ENCODE measurements around the gene SERPIND1.

Gene SERPIND1

DNA sequence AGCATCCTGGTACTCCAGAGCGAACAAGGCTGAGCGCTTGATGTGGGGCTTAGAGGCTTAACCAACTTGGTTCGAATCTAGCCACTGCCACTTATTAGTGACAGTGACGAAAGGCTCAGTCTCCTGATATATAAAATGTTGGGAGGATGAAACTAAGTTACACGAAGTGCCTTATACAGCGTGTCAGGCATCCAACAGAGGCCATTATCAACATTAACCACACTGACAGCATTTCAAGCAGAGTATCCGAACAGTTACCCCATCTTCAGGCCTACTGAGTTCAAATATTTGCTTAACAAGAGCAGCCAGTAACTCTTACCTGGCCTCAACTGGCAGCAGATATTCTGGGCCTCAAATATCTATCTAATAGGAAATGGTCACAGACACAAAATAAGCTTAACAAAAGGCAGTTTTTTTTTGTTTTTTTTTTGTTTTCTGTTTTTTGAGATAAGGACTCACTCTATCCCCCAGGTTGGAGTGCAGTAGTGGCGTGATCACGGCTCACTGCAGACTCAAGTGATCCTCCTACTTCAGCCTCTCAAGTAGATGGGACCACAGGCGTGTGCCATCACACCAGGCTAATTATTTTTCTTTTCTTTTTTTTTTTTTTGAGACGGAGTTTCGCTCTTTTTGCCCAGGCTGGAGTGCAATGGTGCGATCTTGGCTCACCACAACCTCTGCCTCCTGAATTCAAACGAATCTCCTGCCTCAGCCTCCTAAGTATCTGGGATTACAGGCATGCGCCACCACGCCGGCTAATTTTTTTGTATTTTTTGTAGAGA lies 2.9 kb downstream of the SERPIND1 start:
- DNase-seq: no peak

GRCh38 chr22:20777420-20778177 lies 3.7 kb downstream of the SERPIND1 start:
- no peak for DNase-seq

- no peak for DNase-seq
These were observed 5.3 kb downstream of the SERPIND1 start for GRCh38 chr22:20779014-20779817.

- DNase-seq: no peak
These were observed 5.9 kb downstream of the SERPIND1 start for GRCh38 chr22:20779818-20780158.

- no peak for DNase-seq
These were observed 7.5 kb downstream of the SERPIND1 start for GRCh38 chr22:20781272-20781990.

- no peak for DNase-seq
These were observed 8.2 kb downstream of the SERPIND1 start for GRCh38 chr22:20782083-20782482.

DNA sequence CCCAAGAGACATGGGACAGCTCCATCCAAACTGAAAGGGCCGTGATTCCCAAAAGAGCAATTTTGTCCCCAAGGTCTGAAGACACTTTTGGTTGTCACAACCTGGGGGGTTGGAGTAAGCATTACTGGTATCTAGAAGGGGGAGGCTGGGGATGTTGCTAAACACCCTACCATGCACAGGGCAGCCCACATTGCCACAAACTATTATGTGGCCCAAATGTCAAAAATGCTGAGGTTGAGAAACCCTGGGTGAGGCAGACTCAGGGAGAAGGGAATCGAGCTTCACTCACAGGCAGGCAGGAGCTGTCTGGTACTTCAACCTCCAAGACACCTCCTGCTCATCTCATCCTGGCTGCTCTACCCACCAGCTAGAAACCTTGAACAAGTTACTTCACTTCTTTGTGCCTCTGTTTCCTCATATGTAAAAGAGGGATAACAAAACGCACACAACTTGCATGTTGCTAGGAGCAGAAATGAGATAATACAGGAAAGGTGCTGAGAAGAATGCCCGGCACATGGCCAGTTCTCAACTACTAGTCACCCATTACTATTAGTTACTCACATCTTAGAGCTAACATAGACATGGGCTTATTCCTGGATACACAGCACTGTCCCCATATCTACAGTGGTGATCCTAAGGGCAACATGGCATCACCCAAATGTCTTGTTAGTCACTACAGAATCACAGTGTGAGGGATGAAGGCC lies 8.8 kb downstream of the SERPIND1 start:
- no peak for DNase-seq

DNA sequence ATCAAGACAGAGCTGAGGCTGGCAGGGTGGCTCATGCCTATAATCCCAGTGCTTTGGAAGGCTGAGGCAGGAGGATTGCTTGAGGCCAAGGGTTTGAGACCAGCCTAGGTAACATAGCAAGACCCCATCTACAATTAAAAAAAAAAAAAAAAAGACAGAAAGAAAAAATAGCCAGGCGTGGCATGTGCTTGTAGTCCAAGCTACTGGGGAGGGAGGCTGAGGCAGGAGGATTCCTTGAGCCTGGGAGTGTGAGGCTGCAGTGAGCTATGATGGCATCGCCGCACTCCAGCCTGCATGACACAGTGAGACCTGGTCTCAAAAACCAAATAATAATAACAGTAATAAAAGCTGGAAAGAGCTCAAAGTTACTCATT lies 9.4 kb downstream of the SERPIND1 start:
- no peak for DNase-seq

- DNase-seq: peak; percentile 55
These were observed 10.2 kb downstream of the SERPIND1 start for GRCh38 chr22:20783844-20784723.

DNA sequence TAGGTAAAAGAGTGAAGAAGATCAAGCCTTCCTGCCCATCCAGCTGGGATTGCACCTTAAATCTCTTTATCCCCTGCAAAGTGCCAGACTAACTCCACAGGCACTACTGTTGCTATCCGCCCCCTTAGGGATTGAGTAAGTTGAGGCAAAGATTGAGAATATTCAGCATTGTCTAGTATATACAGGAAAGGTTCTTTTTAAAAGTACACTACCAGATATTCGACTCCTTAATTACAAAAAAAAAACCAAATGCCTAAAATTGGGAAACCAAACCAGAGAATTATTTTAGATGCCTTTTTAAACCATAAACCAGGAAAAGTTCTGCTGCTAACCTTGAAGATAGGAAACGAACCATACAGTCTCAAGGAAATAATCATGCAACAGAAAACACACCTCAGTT lies 11.5 kb downstream of the SERPIND1 start:
- no peak for DNase-seq

DNA sequence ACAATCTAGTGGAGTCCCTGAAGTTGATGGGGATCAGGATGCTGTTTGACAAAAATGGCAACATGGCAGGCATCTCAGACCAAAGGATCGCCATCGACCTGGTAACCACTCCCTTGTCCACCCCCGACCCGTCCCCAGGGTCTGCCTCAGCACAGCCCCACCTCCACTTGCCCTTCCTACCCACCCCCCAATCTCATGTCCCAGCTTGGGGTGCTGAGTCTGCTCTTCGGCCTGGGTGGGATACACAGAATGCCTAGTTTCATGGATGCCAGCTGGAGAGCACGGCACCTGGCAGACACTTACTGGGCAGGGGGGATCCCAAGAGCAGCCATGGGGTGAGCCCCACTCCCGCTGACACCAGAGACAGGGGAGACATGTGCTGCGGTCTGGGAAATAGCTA lies 12.1 kb downstream of the SERPIND1 start:
- no peak for DNase-seq

DNA sequence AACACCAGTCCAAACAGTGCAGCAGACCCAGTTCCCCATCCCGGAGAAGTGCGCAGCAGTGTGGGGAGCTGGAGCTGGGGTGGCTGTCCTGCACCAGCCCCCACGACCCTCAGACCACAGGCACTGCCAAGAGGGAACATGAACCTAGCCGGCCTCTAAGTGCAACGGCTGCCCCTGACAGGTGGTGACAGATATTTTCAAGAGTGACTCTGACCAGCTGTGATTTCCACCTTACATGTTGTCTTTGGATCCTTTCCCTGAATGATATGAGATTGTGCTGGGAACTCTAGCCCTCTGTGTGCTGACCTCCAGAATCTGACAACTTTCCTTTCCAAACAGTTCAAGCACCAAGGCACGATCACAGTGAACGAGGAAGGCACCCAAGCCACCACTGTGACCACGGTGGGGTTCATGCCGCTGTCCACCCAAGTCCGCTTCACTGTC lies 12.6 kb downstream of the SERPIND1 start:
- DNase-seq: no peak

DNA sequence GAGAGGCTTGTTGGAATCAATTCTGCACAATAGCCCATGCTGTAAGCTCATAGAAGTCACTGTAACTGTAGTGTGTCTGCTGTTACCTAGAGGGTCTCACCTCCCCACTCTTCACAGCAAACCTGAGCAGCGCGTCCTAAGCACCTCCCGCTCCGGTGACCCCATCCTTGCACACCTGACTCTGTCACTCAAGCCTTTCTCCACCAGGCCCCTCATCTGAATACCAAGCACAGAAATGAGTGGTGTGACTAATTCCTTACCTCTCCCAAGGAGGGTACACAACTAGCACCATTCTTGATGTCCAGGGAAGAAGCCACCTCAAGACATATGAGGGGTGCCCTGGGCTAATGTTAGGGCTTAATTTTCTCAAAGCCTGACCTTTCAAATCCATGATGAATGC lies 13.3 kb downstream of the SERPIND1 start:
- no peak for DNase-seq

DNA sequence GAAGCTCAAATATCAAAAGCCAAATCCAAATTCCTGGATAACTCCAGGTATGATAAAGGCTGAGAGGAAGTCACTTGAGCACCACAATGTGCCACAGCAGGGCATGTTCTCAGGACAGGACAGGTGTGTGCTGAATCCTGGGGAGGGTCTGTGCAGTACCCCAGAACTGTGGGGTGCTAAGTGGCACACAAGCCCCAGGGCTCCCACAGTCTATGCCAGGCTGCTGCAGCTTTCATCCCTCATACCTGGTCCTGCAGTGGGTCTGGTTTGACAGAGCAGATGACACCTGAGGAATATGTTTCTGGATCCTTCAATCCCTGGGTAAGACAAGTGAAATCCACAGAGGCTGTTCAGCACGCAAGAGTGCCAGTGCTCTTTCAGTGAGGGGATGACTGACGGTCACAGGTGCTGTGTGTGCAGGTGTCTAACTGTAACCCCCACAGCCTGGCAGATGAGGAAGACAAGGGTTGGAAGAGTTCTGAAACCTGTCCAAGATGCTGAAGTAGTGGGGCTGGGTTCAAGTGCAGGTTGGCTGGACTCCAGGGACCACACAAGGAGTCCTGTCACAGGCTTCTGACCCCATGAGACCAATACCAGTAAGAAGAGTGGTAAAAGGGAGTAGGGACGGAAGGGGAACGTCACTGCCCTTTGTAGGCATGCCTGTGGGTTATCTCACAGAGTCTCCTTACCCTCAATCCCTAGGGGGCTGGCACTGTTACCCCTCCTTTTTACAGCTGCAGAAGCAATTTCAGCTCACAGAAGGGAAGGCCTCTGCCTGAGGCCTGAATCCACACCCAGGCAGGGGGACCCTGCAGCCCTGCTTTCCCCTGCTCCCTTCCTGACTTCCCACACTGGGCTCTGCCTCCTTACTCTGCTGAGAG lies 14.1 kb downstream of the SERPIND1 start:
- DNase-seq: no peak

DNA sequence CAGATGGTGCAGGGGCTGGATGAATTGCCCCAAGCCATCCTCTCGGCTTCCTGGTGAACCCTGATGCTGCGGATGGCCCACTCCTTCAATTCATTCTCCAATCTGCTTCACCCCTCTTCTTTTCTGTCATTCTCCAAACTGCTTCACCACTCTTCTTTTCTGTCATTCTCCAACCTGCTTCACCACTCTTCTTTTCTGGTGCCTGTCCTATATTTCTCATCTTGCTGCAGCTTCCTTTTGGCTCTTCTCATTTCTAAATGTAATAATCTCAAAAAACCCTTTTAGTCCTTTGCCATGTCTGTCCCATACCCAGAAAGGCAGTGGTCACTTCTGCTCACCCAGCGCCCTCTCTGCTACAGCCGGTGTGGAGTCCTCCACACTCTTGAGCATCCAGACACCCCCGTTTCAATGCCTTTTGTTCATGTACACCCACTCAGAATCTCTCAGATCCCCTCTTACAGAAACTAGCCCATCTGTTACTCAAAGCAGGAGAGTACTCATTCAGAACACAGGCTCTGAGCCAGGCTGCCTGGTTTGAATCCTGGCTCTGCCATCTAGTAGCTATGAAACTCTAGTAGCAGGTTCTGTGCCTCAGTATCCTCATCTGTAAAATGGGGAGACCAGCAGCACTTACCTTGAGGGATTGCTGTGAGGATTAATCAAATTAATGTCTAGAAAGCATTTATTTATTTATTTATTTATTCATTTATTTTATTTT lies 14.9 kb downstream of the SERPIND1 start:
- no peak for DNase-seq

- no peak for DNase-seq
These were observed 18.5 kb downstream of the SERPIND1 start for GRCh38 chr22:20792221-20792965.

GRCh38 chr22:20792966-20793728 lies 19.2 kb downstream of the SERPIND1 start:
- no peak for DNase-seq

Data from CD4-positive, alpha-beta T cell treated with Interleukin-21 for 1 hour (primary cell).